Glomerular visceral epithelial cell (primary cell): Measurements from ENCODE around the gene SUSD4.

Experiments
- DNase-seq: peaks from one replicate; pipeline ENCODE4 v3.0.0-alpha.2; 2016; ENCODE audit errors: extremely low spot score

Gene SUSD4

DNA sequence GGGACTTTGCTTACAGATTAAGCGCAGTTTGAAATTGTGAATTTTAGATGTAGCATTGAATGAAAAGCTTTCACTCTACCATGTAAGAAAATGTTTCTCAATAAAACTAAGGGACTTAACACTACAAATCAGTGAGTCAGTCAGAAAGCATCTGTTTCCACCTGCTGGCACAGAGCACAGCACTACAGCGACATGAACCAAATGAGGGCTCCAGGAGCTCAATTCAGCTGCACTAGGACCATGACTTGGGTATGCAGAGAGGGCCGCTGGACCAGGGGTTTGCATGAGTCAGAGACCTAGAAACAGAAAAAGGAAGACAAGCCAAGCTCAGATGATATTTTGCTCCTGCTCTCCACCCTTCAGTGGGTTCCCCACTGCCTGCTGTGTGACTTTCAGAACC is 5.2 kb downstream of the SUSD4 start:
- peak; percentile 77 for DNase-seq

- no peak for DNase-seq
Observed at GRCh38 chr1:223355699-223356098, 8.3 kb downstream of the SUSD4 start.

GRCh38 chr1:223353939-223354338 is 10.0 kb downstream of the SUSD4 start:
- no peak for DNase-seq

GRCh38 chr1:223352944-223353343 is 11.0 kb downstream of the SUSD4 start:
- DNase-seq, result no peak

GRCh38 chr1:223350361-223350908 is 13.5 kb downstream of the SUSD4 start:
- DNase-seq, result no peak

GRCh38 chr1:223349241-223349640 is 14.7 kb downstream of the SUSD4 start:
- no peak for DNase-seq

GRCh38 chr1:223348439-223348838 is 15.5 kb downstream of the SUSD4 start:
- DNase-seq, result no peak

- DNase-seq, result no peak
Observed at GRCh38 chr1:223347583-223347982, 16.4 kb downstream of the SUSD4 start.

- DNase-seq, result no peak
Observed at GRCh38 chr1:223346311-223346710, 17.7 kb downstream of the SUSD4 start.

DNA sequence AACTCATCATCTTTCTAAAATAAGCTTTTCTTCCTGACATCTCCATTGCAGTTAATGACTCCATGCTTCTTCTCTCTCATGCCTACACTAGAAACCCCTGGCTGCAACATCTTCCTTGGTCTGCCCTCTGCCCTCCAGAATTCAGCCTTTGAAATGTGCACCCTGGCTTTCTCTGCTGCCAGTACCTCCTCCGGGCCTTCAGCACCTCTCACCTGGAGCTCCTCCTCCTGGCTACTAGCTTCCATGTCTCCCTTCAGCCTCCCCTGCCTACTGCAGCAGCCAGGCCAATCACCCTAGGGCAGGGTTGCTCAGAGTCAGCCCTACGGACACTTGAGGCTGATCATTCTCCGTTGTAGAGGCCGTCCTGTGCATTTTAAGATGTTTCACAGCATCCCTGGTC is 18.3 kb downstream of the SUSD4 start:
- no peak for DNase-seq

DNA sequence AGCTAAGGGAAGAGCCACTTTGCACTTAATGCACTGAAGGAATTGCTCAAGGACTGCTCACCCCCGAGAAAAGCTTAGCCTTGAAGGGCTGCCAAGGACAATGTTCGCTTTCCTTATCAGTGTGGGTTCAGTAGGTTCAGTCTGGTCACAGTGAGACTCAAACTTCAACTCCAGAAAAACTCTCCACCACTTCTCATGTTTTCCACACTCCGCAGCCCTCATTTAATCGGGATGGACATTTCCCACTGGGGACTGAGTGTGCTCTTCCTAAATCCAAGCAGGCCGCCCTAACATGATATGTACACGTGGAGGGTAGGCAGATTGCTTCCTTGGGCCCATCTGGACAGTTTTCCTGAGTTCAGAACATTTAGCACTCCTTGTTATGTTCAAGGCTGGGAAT is 19.5 kb downstream of the SUSD4 start:
- no peak for DNase-seq

- peak; percentile 43 for DNase-seq
Observed at GRCh38 chr1:223343692-223344091, 20.3 kb downstream of the SUSD4 start.

- DNase-seq, result peak; percentile 71
Observed at GRCh38 chr1:223341121-223341520, 22.9 kb downstream of the SUSD4 start.

DNA sequence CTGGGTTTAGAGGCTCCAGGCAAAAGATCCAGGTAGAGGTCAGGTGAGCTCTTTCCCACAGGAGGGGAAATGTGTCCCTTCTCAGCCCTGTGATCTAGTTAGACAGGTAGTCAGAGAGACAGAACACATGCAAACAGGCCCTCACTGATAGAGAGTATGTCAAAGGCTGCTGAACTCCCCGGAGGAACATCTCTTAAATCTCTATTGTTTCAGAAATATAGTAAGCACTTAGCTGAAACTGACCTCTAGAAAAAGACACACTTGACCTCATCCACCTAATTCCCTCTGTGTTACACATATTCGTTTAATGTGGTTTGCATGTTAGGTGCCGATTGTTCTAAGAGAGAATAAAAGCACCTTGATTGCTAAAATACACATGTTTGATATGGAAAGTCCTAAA is 23.3 kb downstream of the SUSD4 start:
- no peak for DNase-seq

DNA sequence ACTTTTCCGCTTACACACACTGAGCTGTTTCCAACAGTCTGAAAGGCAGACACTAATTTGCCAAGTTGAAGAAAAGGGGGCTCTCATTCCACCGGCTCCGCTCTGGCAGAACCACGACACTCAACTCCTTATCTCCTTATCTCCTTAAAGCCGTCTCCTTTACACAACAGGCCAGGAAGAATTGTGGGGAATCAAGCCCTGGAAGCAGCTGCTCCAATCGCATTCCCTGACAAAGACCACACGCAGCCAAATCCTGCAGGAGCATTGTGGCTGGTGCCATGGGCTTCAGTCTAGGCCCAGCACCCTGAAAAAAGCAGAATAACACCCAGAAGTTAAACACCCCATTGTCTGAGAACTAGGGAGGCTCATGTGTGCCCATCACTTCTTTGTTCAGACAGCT is 24.1 kb downstream of the SUSD4 start:
- DNase-seq, result no peak

GRCh38 chr1:223338811-223339746 is 24.9 kb downstream of the SUSD4 start:
- peak; percentile 60 for DNase-seq

DNA sequence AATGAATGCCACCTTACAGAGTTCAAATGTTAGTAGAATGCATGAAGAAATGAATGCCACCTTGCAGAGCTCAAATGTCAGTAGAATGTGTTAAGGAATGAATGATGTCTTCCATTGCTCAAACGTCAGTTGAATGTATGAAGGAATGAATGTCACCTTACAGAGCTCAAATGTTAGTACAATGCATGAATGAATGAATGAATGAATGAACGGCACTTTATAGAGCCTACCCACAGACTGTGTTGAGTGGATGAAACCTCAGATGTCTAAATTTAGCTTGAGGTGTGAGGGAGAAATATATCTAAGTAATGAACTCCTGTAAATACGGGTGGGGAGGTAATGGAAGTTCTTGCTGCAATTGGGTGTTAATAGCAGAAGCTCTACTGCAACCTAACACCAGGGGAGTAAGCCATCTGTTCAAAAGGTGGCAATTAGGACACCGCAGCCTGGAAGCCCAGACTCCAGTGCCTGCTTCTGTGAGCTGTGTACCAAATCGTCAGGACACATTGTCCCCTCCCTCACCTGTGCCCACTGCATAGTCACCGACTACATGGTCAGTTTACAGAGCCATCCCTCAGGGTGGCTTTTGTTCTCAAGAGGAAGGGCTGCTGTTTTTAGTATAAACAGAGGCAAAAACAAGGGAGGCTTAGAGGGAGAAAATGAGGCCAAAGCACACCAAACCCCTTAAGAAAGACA is 26.7 kb downstream of the SUSD4 start:
- DNase-seq, result no peak

DNA sequence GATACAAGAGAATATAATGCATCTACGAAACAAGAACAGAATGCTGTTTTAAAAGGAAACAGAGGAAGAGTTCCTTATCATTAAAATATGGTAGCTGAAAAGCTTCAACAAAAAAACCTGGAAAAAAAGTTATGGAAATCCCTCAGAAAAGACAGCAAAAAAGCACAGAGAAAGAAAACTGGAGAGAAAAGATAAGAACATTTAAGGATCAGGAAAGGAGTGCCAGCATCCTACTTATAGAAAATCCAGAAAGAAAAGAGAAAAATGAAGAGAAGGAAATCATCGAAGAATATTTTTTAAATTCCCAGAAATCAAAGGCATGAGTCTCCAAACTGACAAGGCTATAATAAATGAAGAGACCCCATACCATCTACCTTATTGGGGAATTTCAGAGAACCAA is 29.8 kb downstream of the SUSD4 start:
- no peak for DNase-seq

DNA sequence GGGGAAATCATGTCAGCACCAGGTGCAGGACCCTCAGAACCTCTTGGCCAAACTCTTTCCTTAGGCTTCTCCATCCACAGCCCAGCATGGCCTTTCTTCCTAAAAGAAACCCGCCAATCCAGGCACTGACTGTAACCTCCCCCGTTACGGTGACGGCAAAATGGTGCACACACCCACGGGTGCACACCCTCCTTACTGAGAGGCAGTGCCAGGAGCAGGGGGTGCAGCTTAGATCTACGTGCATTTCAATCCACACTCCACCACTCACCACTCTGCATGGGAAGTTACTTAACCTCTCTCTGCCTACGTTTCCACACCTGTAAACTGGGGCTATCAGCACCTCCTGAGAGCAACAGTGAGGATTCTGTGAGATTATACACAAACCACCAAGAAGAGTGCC is 31.0 kb downstream of the SUSD4 start:
- DNase-seq, result no peak

DNA sequence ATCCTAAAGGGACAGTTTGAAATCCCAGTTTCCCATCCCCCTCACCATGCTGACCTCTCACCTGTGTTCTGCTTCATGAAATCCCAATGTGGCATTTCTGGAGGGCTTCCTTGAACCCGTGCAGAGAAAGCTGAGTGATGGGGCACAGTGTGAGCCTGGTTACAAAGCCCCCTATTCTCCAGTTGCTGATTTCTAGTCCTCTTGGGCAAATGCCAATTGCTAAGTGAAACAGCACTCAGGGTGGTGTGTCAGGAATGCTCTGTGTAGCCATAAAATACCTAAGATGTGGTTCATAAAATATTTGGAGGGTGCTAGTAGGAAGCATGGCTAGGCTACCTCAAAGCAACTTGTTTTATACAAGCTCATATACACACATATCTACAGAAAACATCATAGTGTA is 32.0 kb downstream of the SUSD4 start:
- DNase-seq, result peak; percentile 72

- no peak for DNase-seq
Observed at GRCh38 chr1:223331301-223331700, 32.7 kb downstream of the SUSD4 start.

GRCh38 chr1:223330466-223330865 is 33.5 kb downstream of the SUSD4 start:
- no peak for DNase-seq
